GM12872 (cell line): Measurements from ENCODE around the gene INTS7.

Experiments used
- TF ChIP-seq, protein P1 (sequence below): IDR thresholded peaks from 3 replicates; pipeline ENCODE4 v1.5.1; 2011; ENCODE audit warnings: low read depth, mild to moderate bottlenecking, low read length, moderate library complexity; ENCODE audit not compliant: insufficient read depth

INTS7 gene

DNA sequence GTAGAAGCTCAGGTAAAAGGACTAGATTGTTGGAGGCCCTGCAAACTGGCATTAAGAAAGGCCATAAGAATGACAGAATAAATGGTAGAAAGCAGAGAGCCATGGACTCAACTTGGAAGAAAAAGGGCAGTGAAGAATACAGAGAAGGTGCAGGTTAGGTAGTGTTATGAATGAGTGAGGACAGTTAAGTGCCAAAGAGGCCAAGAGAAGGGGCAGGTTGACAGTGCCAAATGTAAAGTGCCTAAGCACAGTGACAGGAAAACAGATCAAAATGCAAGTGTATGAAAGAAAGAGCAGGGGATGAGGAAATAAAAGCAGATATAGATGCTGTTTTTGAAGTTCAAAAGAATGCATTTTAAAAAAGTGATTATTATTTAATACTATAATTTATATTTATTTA lies 43.7 kb downstream of the INTS7 start:
- TF ChIP-seq, protein P1, sequence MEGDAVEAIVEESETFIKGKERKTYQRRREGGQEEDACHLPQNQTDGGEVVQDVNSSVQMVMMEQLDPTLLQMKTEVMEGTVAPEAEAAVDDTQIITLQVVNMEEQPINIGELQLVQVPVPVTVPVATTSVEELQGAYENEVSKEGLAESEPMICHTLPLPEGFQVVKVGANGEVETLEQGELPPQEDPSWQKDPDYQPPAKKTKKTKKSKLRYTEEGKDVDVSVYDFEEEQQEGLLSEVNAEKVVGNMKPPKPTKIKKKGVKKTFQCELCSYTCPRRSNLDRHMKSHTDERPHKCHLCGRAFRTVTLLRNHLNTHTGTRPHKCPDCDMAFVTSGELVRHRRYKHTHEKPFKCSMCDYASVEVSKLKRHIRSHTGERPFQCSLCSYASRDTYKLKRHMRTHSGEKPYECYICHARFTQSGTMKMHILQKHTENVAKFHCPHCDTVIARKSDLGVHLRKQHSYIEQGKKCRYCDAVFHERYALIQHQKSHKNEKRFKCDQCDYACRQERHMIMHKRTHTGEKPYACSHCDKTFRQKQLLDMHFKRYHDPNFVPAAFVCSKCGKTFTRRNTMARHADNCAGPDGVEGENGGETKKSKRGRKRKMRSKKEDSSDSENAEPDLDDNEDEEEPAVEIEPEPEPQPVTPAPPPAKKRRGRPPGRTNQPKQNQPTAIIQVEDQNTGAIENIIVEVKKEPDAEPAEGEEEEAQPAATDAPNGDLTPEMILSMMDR = no peak

DNA sequence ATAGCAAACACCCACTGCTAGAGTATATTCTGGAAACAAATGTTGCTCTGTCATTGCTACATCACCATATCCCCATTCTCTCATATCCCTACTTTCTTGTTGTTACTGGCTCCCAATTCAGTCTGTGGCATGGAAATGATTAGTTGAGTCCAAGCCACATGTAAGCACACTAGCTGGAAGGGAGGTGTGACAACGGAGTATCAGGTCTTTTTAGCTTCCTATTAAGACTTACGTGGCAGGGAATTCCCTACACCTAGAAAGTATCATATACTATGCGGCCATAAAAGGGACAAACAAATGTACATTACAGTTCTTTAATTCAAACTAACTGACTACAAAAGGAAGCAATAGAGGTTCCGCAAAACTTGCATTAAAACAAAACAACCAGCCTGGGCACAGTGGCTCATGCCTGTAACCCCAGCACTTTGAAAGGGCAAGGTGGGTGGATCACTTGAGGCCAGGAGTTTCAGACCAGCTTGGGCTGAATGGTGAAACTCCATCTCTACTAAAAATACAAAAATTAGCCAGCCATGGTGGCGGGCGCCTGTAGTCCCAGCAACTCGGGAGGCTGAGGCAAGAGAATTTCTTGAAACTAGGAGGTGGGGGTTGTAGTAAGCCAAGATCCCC lies 48.6 kb downstream of the INTS7 start:
- TF ChIP-seq, protein P1 = no peak

DNA sequence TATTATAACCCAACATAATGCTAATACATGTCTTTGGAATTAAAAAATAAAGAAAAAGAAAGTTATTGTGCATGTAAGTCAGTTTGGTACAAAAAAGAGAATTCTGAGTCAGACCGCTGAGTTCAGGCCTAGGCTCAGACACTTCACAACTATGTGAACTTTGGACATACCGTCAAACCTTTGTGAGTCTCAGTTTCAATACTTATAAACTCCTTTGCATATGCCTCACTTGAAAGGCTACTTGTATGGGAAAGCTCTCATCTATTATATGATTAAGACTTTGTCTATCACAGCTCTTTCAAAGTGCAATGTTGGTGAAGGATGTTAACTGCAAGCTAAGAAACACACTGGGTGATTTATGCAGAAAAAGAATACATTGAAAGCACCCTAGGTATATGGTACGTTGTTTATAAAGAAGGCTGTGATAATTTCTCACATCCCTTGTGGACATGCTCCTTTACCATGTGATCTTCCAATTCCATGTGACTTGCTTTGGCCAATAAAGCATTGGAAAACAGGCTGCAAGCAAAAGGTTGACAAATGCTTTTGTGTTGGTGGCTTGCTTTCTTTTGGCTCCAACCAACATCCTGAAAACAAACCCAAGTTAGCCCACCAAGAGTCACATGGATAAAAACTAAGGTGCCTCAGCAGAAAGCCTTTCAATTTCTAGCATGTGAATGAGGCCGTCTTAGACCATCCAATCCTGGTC lies 49.6 kb downstream of the INTS7 start:
- TF ChIP-seq, protein P1 = no peak

DNA sequence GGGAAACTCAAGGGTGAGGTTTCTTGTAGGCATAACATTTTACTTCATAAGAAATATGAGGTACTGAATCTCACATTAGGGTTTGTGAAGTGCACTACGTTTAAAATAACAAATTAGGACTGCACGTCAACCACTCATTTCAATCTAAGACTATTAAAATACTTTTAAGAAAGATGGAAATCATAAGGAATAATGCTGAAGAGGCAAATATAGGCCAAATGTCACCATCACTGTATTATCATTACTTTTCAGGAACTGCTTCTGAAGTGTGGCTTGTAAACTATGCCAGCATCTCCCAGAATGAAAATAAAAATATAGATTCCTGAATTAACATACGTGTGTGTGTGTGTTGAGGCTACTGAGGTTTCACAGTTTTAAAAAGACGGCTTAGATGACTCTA lies 56.8 kb downstream of the INTS7 start:
- TF ChIP-seq, protein P1 = no peak

DNA sequence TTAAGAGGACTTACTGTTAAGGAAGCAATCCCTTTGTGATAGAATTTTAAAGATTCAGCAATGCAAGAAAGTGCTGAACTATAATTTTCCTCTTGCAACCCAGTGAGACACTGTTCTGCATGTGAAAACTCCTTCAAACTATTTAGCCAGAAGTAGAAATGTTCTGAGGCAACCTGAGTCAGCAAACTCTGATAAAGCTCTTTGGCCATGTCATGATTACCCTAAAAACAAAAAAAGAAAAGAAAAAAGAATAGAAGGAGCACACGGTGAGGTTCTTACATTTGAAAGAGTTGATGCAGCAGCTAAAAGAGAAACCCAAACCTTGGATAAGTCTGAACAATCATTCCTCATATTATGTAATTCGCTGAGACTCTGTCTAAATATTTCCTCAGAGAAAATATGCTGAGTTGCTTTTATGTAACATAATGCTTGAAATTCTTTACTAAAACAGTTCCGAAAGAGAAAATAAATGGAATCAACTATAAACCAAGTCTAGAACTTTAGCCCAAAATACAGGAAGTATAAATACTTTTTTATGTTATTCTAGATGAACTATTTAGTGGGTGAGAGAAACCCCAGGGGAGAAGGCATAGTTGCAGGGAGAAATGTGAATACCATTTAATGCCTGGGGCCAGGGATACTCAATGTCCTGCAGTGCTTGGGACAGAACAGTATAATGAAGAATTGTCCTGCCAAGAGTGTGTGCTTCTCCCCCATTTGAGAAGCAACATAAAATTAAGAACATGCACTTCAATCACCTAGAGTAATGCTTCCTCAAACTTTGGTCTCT lies 60.0 kb downstream of the INTS7 start:
- TF ChIP-seq, protein P1 = no peak

DNA sequence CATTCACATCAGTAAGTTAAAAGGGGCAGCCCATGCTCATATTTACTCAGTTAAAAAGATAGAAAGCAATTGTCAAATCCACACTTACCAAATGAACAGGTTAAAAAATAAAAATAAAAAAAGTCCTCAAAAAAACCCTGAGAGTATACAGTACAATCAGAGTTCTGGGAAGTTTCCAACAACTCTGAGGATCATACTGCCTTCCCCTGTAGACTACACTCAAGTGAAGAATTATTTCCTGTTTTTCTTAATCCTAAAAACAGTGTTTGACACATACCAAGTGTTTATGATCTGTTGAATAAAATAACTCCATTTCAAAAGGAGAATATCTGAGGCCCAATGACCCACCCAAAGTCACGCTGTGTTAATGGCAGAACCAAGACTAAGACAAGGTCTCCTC lies 61.8 kb downstream of the INTS7 start:
- TF ChIP-seq, protein P1 = no peak

DNA sequence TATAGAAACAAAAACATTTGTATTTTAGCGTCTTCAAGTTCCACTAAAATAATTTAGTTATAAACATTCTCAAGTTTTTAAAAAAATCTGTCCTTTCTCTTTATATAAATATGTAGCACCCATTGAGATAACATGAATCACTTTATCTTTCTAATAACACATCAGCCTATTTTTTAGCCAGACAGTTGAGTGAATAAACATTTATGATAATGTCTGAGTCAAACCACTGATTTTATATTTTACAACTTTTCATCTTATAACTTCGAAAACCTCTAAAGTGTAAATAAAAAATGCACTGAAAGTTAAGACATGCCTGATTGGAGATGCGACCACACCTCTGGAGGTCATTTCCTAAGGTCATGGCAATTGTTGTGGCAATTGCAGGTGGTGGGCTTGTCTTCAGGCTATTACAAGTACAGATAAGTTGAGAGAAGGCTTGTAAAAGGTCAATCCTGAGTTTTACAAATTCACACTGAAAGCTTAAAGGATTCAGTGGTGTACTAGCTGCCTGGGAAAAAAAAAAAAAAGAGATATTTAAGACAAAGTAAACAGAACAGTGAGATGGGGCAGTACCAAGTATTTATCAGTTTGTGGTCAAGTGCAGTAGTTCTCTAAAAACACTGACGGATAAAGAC lies 67.0 kb downstream of the INTS7 start:
- TF ChIP-seq, protein P1 = no peak
